Measurements from ENCODE around the gene GRAMD1C.

- TF ChIP-seq TCF12 (IDR thresholded peaks at IDR 0.05; ENCODE audit: low read depth) (no peak), EGR1 (IDR thresholded peaks at IDR 0.05) (no peak), YY1 (IDR thresholded peaks at IDR 0.05; ENCODE audit: low read depth) (no peak), FOXM1 (IDR thresholded peaks at IDR 0.05; ENCODE audit: borderline replicate concordance, low read depth) (no peak)
These were observed 145.0 kb downstream of the GRAMD1C start for GRCh38 chr3:113983544-113983943.

All from Ishikawa (cell line).